Measurements from ENCODE around the gene WDPCP.

WDPCP gene

GRCh38 chr2:63590626-63591408 lies 2.5 kb upstream of the WDPCP start:
- no peak overlapping the region for H3K4me3 ChIP-seq (ENCODE audit: low read depth, low read length)
- TF ChIP-seq CTCF (IDR thresholded peaks at IDR 0.05; ENCODE audit: low read depth, low read length, missing control alignments), result no peak
- DNase-seq (ENCODE audit: low read depth), result no peak
- in situ Hi-C loops (cut with HindIII; ENCODE audit: low sequenced_read_pairs), result no loop called here

GRCh38 chr2:63589148-63589958 lies 1.1 kb upstream of the WDPCP start:
- H3K4me3 ChIP-seq (ENCODE audit: low read depth, low read length), result peak overlapping the region; percentile 77
- in situ Hi-C loops (cut with HindIII; ENCODE audit: low sequenced_read_pairs), result no loop called here
- DNase-seq (ENCODE audit: low read depth), result no peak
- TF ChIP-seq CTCF (IDR thresholded peaks at IDR 0.05; ENCODE audit: low read depth, low read length, missing control alignments), result no peak

GRCh38 chr2:63587814-63588384 lies 378 bp downstream of the WDPCP start:
- TF ChIP-seq CTCF (IDR thresholded peaks at IDR 0.05; ENCODE audit: low read depth, low read length, missing control alignments), result no peak
- in situ Hi-C loops (cut with HindIII; ENCODE audit: low sequenced_read_pairs), result no loop called here
- peak overlapping the region; percentile 77 for H3K4me3 ChIP-seq (ENCODE audit: low read depth, low read length)
- no peak for DNase-seq (ENCODE audit: low read depth)

GRCh38 chr2:63582873-63583272 lies 5.4 kb downstream of the WDPCP start:
- in situ Hi-C loops (cut with HindIII; ENCODE audit: low sequenced_read_pairs), result no loop called here
- no peak for DNase-seq (ENCODE audit: low read depth)
- TF ChIP-seq CTCF (IDR thresholded peaks at IDR 0.05; ENCODE audit: low read depth, low read length, missing control alignments), result no peak
- H3K4me3 ChIP-seq (ENCODE audit: low read depth, low read length), result no peak overlapping the region

- TF ChIP-seq CTCF (IDR thresholded peaks at IDR 0.05; ENCODE audit: low read depth, low read length, missing control alignments), result no peak
- no peak overlapping the region for H3K4me3 ChIP-seq (ENCODE audit: low read depth, low read length)
- DNase-seq (ENCODE audit: low read depth), result no peak
- in situ Hi-C loops (cut with HindIII; ENCODE audit: low sequenced_read_pairs), result no loop called here
These were observed 6.8 kb downstream of the WDPCP start for GRCh38 chr2:63581298-63581961.

- DNase-seq (ENCODE audit: low read depth), result no peak
- no peak for TF ChIP-seq CTCF (IDR thresholded peaks at IDR 0.05; ENCODE audit: low read depth, low read length, missing control alignments)
- H3K4me3 ChIP-seq (ENCODE audit: low read depth, low read length), result no peak overlapping the region
- in situ Hi-C loops (cut with HindIII; ENCODE audit: low sequenced_read_pairs), result no loop called here
These were observed 7.5 kb downstream of the WDPCP start for GRCh38 chr2:63580651-63581297.
